Measurements from ENCODE around the gene TRIO. TPM values are rescaled to one million over a fixed set of nuclear protein-coding genes. Genes with fewer than 3 reads are reported as not detected.
"Not testable (repeated sequence)": the region's sequence is repeated elsewhere in the genome, so short reads cannot be mapped to it uniquely, and the experiment has no call there.

TRIO gene
- total RNA-seq, 1 experiment from 2014 or later: 99.6 TPM

- Histone ChIP-seq H3K4me3 (no peak overlapping the region), H3K27ac (no peak overlapping the region), H3K4me1 (replicated peaks) (peaks cover 46% of the 10 kb centered on the region), H3K9me3 (replicated peaks) (no peaks in the 10 kb centered on the region), H3K36me3 (peaks cover 87% of the 10 kb centered on the region), H3K27me3 (replicated peaks) (no peaks in the 10 kb centered on the region)
- DNase-seq (ENCODE audit: low read depth in 1 of 2, low spot score in 2 of 2): no peak
These were observed 277.1 kb downstream of the TRIO start for GRCh38 chr5:14420101-14420811.

- Histone ChIP-seq H3K4me3 (no peak overlapping the region), H3K27me3 (replicated peaks) (no peaks in the 10 kb centered on the region), H3K4me1 (replicated peaks) (peaks cover 36% of the 10 kb centered on the region), H3K36me3 (peaks cover 92% of the 10 kb centered on the region), H3K27ac (no peak overlapping the region), H3K9me3 (replicated peaks) (no peaks in the 10 kb centered on the region)
- DNase-seq (ENCODE audit: low read depth in 1 of 2, low spot score in 2 of 2): no peak
These were observed 278.7 kb downstream of the TRIO start for GRCh38 chr5:14421851-14422250.

- Histone ChIP-seq H3K4me3 (no peak overlapping the region), H3K4me1 (replicated peaks) (peaks cover 36% of the 10 kb centered on the region), H3K27me3 (replicated peaks) (no peaks in the 10 kb centered on the region), H3K27ac (no peak overlapping the region), H3K9me3 (replicated peaks) (no peaks in the 10 kb centered on the region), H3K36me3 (peaks cover 85% of the 10 kb centered on the region)
- no peak for DNase-seq (ENCODE audit: low read depth in 1 of 2, low spot score in 2 of 2)
These were observed 281.0 kb downstream of the TRIO start for GRCh38 chr5:14424011-14424685.

- peaks cover 77% of the 10 kb centered on the region for H3K36me3 ChIP-seq
- H3K4me3 ChIP-seq: no peak overlapping the region
- no peak overlapping the region for H3K27ac ChIP-seq
- no peaks in the 10 kb centered on the region for H3K27me3 ChIP-seq (replicated peaks)
- no peaks in the 10 kb centered on the region for H3K9me3 ChIP-seq (replicated peaks)
- no peak for DNase-seq (ENCODE audit: low read depth in 1 of 2, low spot score in 2 of 2)
- peaks cover 42% of the 10 kb centered on the region for H3K4me1 ChIP-seq (replicated peaks)
These were observed 282.4 kb downstream of the TRIO start for GRCh38 chr5:14425559-14425958.

- Histone ChIP-seq H3K4me1 (replicated peaks) (peaks cover 42% of the 10 kb centered on the region), H3K9me3 (replicated peaks) (no peaks in the 10 kb centered on the region), H3K27me3 (replicated peaks) (no peaks in the 10 kb centered on the region), H3K4me3 (no peak overlapping the region), H3K27ac (no peak overlapping the region), H3K36me3 (peaks cover 69% of the 10 kb centered on the region)
- DNase-seq (ENCODE audit: low read depth in 1 of 2, low spot score in 2 of 2): no peak
These were observed 283.4 kb downstream of the TRIO start for GRCh38 chr5:14426521-14426920.

GRCh38 chr5:14428302-14429081 is 285.4 kb downstream of the TRIO start:
- Histone ChIP-seq H3K4me3 (no peak overlapping the region), H3K27ac (peak overlapping the region; percentile 68), H3K9me3 (replicated peaks) (no peaks in the 10 kb centered on the region), H3K36me3 (peaks cover 61% of the 10 kb centered on the region), H3K4me1 (replicated peaks) (peaks cover 35% of the 10 kb centered on the region), H3K27me3 (replicated peaks) (no peaks in the 10 kb centered on the region)
- peak; percentile 79 to 81 for DNase-seq (ENCODE audit: low read depth in 1 of 2, low spot score in 2 of 2)

- Histone ChIP-seq H3K27me3 (replicated peaks) (no peaks in the 10 kb centered on the region), H3K9me3 (replicated peaks) (no peaks in the 10 kb centered on the region), H3K36me3 (peaks cover 57% of the 10 kb centered on the region), H3K4me3 (no peak overlapping the region), H3K4me1 (replicated peaks) (peaks cover 29% of the 10 kb centered on the region), H3K27ac (peak overlapping the region; percentile 68)
- no peak for DNase-seq (ENCODE audit: low read depth in 1 of 2, low spot score in 2 of 2)
These were observed 286.2 kb downstream of the TRIO start for GRCh38 chr5:14429101-14430050.

- H3K27ac ChIP-seq: no peak overlapping the region
- H3K36me3 ChIP-seq: peaks cover 48% of the 10 kb centered on the region
- DNase-seq (ENCODE audit: low read depth in 1 of 2, low spot score in 2 of 2): no peak
- H3K27me3 ChIP-seq (replicated peaks): no peaks in the 10 kb centered on the region
- no peaks in the 10 kb centered on the region for H3K9me3 ChIP-seq (replicated peaks)
- peaks cover 47% of the 10 kb centered on the region for H3K4me1 ChIP-seq (replicated peaks)
- no peak overlapping the region for H3K4me3 ChIP-seq
These were observed 288.4 kb downstream of the TRIO start for GRCh38 chr5:14431534-14431933.

- Histone ChIP-seq H3K36me3 (peaks cover 44% of the 10 kb centered on the region), H3K4me1 (replicated peaks) (peaks cover 36% of the 10 kb centered on the region), H3K27me3 (replicated peaks) (no peaks in the 10 kb centered on the region), H3K27ac (no peak overlapping the region), H3K9me3 (replicated peaks) (no peaks in the 10 kb centered on the region), H3K4me3 (no peak overlapping the region)
- DNase-seq (ENCODE audit: low read depth in 1 of 2, low spot score in 2 of 2): no peak
These were observed 289.9 kb downstream of the TRIO start for GRCh38 chr5:14432931-14433589.

GRCh38 chr5:14435481-14435880 is 292.3 kb downstream of the TRIO start:
- no peaks in the 10 kb centered on the region for H3K27me3 ChIP-seq (replicated peaks)
- H3K4me3 ChIP-seq: no peak overlapping the region
- DNase-seq (ENCODE audit: low read depth in 1 of 2, low spot score in 2 of 2): peak in 1 of 2 experiments; percentile 37
- peaks cover 28% of the 10 kb centered on the region for H3K4me1 ChIP-seq (replicated peaks)
- H3K36me3 ChIP-seq: peaks cover 39% of the 10 kb centered on the region
- no peaks in the 10 kb centered on the region for H3K9me3 ChIP-seq (replicated peaks)
- peak overlapping the region; percentile 41 for H3K27ac ChIP-seq

GRCh38 chr5:14436122-14436521 is 293.0 kb downstream of the TRIO start:
- DNase-seq (ENCODE audit: low read depth in 1 of 2, low spot score in 2 of 2); H3K9me3 ChIP-seq (replicated peaks); H3K4me3 ChIP-seq; H3K27me3 ChIP-seq (replicated peaks): not testable (repeated sequence)
- peaks cover 34% of the 10 kb centered on the region for H3K4me1 ChIP-seq (replicated peaks)
- peaks cover 39% of the 10 kb centered on the region for H3K36me3 ChIP-seq
- peak overlapping the region; percentile 41 for H3K27ac ChIP-seq

- H3K4me1 ChIP-seq (replicated peaks): peaks cover 43% of the 10 kb centered on the region
- peaks cover 43% of the 10 kb centered on the region for H3K36me3 ChIP-seq
- H3K9me3 ChIP-seq (replicated peaks): no peaks in the 10 kb centered on the region
- H3K4me3 ChIP-seq: no peak overlapping the region
- DNase-seq (ENCODE audit: low read depth in 1 of 2, low spot score in 2 of 2): no peak
- H3K27ac ChIP-seq: no peak overlapping the region
- no peaks in the 10 kb centered on the region for H3K27me3 ChIP-seq (replicated peaks)
These were observed 293.8 kb downstream of the TRIO start for GRCh38 chr5:14436801-14437542.
